ENCODE measurements around the gene NOL3. TPM values are rescaled to one million over a fixed set of nuclear protein-coding genes. Genes with fewer than 3 reads are reported as not detected.

The NOL3 gene
- total and polyA plus RNA-seq, 2 of the 13 experiments (the other 11 are each of a cell fraction or from before 2014, with no cell fraction given): 5.7 to 20.5 TPM

- TF ChIP-seq CREM (IDR thresholded peaks at IDR 0.05): no peak
- no peak for TF ChIP-seq CREM (CRISPR knock-in tag; IDR thresholded peaks at IDR 0.05)
- peak; percentile 77 for TF ChIP-seq ZBTB38 (CRISPR knock-in tag; IDR thresholded peaks at IDR 0.05)
- no peak for TF ChIP-seq YY1 (IDR thresholded peaks at IDR 0.05; ENCODE audit: insufficient read depth, insufficient replicate concordance, low read depth, low read length)
- TF ChIP-seq ELF3 (CRISPR knock-in tag; IDR thresholded peaks at IDR 0.05): 0 out of 2 replicates have a peak, but pooled peaks have one; percentile 21
- 0 out of 2 replicates have a peak, but pooled peaks have one; percentile 25 for TF ChIP-seq GATAD1 (CRISPR knock-in tag; IDR thresholded peaks at IDR 0.05)
- no peak for TF ChIP-seq ZNF816 (CRISPR knock-in tag; IDR thresholded peaks at IDR 0.05; ENCODE audit: borderline replicate concordance)
- peak; percentile 83; the same call in 1 of the 2 replicates for TF ChIP-seq SPEN (CRISPR knock-in tag; IDR thresholded peaks at IDR 0.05; ENCODE audit: low read depth)
- TF ChIP-seq PAF1 (CRISPR knock-in tag; IDR thresholded peaks at IDR 0.05): no peak
- no peak for TF ChIP-seq KLF15 (CRISPR knock-in tag; IDR thresholded peaks at IDR 0.05; ENCODE audit: borderline replicate concordance)
- no peak for TF ChIP-seq NR2F6 (IDR thresholded peaks at IDR 0.05)
- peak; percentile 34; the same call in 1 of the 2 replicates for TF ChIP-seq NR2F6 (CRISPR knock-in tag; IDR thresholded peaks at IDR 0.05)
- peak; percentile 77; the same call in 1 of the 2 replicates for TF ChIP-seq ZNF333 (CRISPR knock-in tag; IDR thresholded peaks at IDR 0.05; ENCODE audit: borderline replicate concordance)
- TF ChIP-seq ZSCAN5A (CRISPR knock-in tag; IDR thresholded peaks at IDR 0.05; ENCODE audit: borderline replicate concordance): no peak
- TF ChIP-seq ZBTB34 (CRISPR knock-in tag; IDR thresholded peaks at IDR 0.05): no peak
- no peak for TF ChIP-seq CREBL2 (CRISPR knock-in tag; IDR thresholded peaks at IDR 0.05; ENCODE audit: borderline replicate concordance)
- TF ChIP-seq ARID3A (IDR thresholded peaks at IDR 0.05; ENCODE audit: low read depth, low read length): no peak
- no peak for TF ChIP-seq JARID2 (CRISPR knock-in tag; IDR thresholded peaks at IDR 0.05; ENCODE audit: insufficient replicate concordance)
- TF ChIP-seq HNRNPH1 (optimal IDR thresholded peaks at IDR 0.05; ENCODE audit: low read depth, low read length): no peak
- TF ChIP-seq NR2F1 (CRISPR knock-in tag; IDR thresholded peaks at IDR 0.05): no peak
- no peak for TF ChIP-seq SOX13 (IDR thresholded peaks at IDR 0.05)
- TF ChIP-seq SOX13 (CRISPR knock-in tag; conservative IDR thresholded peaks at IDR 0.05 in 1 of 2, IDR thresholded peaks at IDR 0.05 in 1 of 2): peak in 1 of 2 experiments; percentile 19; a peak in 1 of 4 replicates
- TF ChIP-seq ZBTB8A (CRISPR knock-in tag; IDR thresholded peaks at IDR 0.05; ENCODE audit: borderline replicate concordance, low read depth): no peak
- no peak for TF ChIP-seq NFIC (IDR thresholded peaks at IDR 0.05; ENCODE audit: low read length)
- 0 out of 2 replicates have a peak, but pooled peaks have one; percentile 3 for TF ChIP-seq BHLHE40 (IDR thresholded peaks at IDR 0.05; ENCODE audit: low read length)
- no peak for TF ChIP-seq ZNF558 (CRISPR knock-in tag; IDR thresholded peaks at IDR 0.05; ENCODE audit: borderline replicate concordance)
These were observed 7.7 kb downstream of the NOL3 start (continued) for GRCh38 chr16:67177743-67178699.
